GM21526 (cell line): ENCODE data around the gene EGFLAM.
A peak's percentile ranks its signal among the peaks of the same experiment; 100 is the strongest.

Experiments used
- ATAC-seq: cut with Tn5 transposase; IDR thresholded peaks from one replicate; pipeline ENCODE4 v1.9.1; 2021; ENCODE audit warnings: moderate library complexity; ENCODE audit not compliant: unreplicated experiment, low FRiP score

The EGFLAM gene

GRCh38 chr5:38441453-38442246, 183.3 kb downstream of the EGFLAM start:
- peak; percentile 99 for ATAC-seq

- no peak for ATAC-seq
These were observed 183.9 kb downstream of the EGFLAM start for GRCh38 chr5:38442247-38442573.

- ATAC-seq: no peak
These were observed 185.0 kb downstream of the EGFLAM start for GRCh38 chr5:38443390-38443789.

GRCh38 chr5:38445374-38446028, 187.1 kb downstream of the EGFLAM start:
- ATAC-seq: no peak

GRCh38 chr5:38446029-38446522, 187.7 kb downstream of the EGFLAM start:
- no peak for ATAC-seq

GRCh38 chr5:38447056-38447455, 188.7 kb downstream of the EGFLAM start:
- no peak for ATAC-seq

GRCh38 chr5:38447786-38448185, 189.4 kb downstream of the EGFLAM start:
- no peak for ATAC-seq

GRCh38 chr5:38448568-38449350, 190.4 kb downstream of the EGFLAM start:
- ATAC-seq: no peak

- ATAC-seq: no peak
These were observed 192.3 kb downstream of the EGFLAM start for GRCh38 chr5:38450627-38451026.

GRCh38 chr5:38451074-38451725, 192.8 kb downstream of the EGFLAM start:
- no peak for ATAC-seq

GRCh38 chr5:38452201-38452600, 193.8 kb downstream of the EGFLAM start:
- ATAC-seq: no peak

- ATAC-seq: peak; percentile 99
These were observed 195.1 kb downstream of the EGFLAM start for GRCh38 chr5:38453506-38453905.

- peak; percentile 6 for ATAC-seq
These were observed 195.6 kb downstream of the EGFLAM start for GRCh38 chr5:38453921-38454320.

- ATAC-seq: no peak
These were observed 197.5 kb downstream of the EGFLAM start for GRCh38 chr5:38455796-38456330.

- no peak for ATAC-seq
These were observed 198.5 kb downstream of the EGFLAM start for GRCh38 chr5:38456657-38457399.

GRCh38 chr5:38458174-38458573, 199.8 kb downstream of the EGFLAM start:
- ATAC-seq: no peak

GRCh38 chr5:38462976-38463633, 204.7 kb downstream of the EGFLAM start:
- no peak for ATAC-seq

GRCh38 chr5:38463634-38464521, 205.5 kb downstream of the EGFLAM start:
- no peak for ATAC-seq
